Stimulated activated CD4-positive, alpha-beta T cell treated with anti-CD3 and anti-CD28 coated beads, TNF-alpha, amount 100 ng/mL, for 4 hours (primary cell): Measurements from ENCODE around the gene FOXO6.

Experiments used
- DNase-seq, 3 experiments: peaks; one replicate each; pipeline ENCODE4 v3.0.0-alpha.2; 2020; ENCODE audit warnings: low read depth in 3 of 3

The FOXO6 gene

DNA sequence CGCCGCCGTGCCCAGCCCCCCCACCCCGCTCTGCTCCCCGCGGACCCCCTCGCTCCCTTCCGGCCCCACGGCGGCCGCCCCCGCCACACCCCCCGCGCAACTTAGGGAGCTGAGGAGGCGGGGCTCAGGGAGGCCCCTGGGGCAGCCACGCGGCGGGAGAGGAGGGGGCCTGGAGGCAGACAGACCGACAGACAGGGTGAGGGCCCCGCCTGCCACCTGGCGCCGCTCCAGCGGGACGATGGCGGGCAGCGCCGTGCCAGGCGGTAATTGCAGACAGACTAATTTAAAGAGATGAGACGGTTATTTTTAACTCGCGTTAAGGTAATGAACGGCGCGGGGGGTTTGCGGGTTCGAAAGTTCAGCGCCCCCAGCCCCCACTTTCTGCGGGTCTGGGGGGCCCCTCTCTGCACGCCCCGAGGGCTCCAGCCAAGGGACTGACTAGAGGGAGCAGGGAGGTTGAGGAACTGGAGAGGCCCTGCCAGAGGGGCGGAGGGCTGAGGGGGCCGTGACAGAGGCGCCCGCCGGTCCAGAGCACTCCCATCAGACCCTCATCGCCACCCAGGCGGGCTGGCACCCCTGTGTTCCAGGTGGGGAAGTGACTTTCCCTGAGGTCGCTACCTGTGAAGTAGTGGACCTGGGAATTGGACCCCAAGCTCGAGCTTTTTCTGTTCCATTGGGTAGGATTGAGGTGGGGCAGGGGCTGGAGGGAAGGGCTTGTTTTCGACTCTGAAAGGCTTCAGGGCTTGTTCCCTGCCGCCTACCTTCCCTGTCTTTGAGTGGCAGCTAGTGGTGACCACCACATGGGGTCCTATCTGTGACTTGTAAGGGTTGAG, 5.4 kb downstream of the FOXO6 start:
- peak in 1 of 3 experiments; percentile 23 for DNase-seq

DNA sequence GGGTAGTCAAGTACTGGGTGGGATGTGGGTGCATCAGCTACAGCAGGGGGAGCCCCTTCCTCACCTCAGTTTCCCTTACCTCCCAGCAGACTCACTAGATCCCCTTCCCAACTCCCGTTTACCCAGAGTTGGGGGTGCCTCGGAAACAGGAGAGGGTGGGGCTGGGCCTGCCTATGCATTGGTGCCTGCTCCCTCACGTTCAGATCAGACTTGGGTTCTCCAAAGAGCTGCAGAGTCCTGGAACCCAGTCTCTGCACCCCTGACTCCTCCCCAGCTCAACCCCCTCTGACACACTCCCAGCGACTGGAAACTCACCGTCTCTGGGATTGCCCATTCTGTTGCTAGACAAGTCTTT, 6.0 kb downstream of the FOXO6 start:
- DNase-seq = no peak

DNA sequence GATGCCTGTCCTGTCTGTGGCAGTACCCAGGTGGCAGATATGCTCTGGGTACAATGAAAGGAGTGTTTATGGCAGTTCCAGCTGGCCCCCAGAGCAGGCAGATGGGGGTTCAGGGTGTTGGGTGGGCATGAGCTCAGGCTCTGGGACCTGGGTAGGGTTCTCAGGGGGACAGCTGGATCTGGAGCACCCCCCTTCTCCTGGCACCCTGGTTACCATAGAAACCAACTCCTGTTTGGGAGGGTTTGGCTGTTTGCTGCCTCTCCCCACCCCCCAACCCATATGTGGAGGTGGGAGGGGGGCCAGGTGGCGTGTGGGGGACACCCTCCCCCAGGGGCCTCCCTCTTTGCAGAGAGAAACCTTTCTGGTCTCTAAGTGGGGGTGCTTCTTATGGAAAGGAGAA, 7.1 kb downstream of the FOXO6 start:
- no peak for DNase-seq

GRCh38 chr1:41368801-41369200, 7.6 kb downstream of the FOXO6 start:
- DNase-seq = no peak

- DNase-seq = no peak
These were observed 8.3 kb downstream of the FOXO6 start for GRCh38 chr1:41369531-41369930.

DNA sequence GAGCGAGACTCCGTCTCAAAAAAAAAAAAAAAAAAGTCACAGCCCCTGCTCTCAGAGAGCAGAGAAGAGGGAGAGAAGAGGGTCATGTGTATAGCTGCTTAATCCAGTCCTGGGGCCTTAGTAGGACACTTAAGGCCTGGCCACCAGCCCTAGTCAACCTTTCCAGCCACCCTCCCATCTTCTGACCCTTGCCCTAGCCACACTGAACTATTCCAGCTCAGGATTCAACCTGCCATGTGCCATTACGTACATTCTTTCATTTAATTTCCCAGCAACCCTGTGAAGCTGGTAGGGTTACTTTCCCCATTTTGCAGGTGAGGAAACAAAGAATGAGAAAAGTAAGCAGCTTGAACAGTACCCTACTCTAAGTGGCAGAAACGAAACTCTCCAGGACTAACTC, 9.0 kb downstream of the FOXO6 start:
- no peak for DNase-seq

GRCh38 chr1:41370756-41371420, 9.7 kb downstream of the FOXO6 start:
- no peak for DNase-seq

DNA sequence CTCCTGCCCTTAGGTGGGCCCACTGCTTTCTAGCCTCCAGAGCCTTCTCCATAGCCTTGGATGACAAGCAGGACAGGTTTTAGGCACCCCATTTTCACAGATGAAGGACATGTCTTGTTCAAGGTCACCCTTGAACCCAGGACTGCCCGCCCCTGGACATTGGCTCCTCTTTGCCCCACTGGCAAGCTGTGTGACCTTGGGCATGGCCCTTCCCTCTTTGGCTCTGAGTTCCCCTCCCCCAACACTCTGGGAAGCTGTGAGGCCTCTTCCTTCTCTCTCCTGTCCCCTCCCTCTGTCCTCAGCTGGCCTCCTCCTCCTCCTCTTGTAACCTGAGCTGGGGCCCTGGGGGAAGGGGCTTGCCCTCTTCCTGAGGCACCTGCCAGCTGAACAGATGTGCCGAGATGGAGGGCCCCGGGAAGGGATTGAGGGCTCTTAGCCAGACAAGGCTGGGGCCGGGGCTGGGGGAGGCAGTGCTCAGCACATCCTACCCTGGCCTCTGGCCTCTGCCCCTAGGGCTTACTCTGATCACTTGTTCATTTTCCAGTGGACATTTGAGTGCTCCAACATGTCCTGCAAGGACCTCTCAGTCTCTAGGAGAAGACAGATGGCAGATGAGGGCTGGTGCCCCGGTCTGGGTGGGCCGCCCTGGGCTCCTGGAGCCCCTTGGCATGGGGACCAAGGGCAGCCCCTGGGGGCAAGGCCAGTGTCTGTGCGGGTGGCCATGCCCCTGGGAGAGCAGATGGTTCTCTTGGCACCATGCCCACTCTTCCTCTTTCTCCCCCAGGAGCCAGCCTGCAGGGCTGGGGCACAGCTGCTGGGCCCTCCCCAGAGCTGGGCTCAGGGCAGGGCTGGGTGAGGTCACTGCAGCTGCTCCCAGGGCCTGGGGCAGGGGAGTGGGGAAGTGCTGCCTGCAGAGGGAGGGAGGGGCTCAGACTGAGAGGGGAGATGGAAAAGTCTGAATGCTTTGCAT, 10.7 kb downstream of the FOXO6 start:
- DNase-seq = no peak

GRCh38 chr1:41372600-41372993, 11.4 kb downstream of the FOXO6 start:
- no peak for DNase-seq

- DNase-seq = no peak
These were observed 12.1 kb downstream of the FOXO6 start for GRCh38 chr1:41373373-41373772.

- no peak for DNase-seq
These were observed 13.5 kb downstream of the FOXO6 start for GRCh38 chr1:41374711-41375110.

- DNase-seq = no peak
These were observed 16.2 kb downstream of the FOXO6 start for GRCh38 chr1:41377397-41377796.

GRCh38 chr1:41378222-41378621, 17.0 kb downstream of the FOXO6 start:
- DNase-seq = no peak

- no peak for DNase-seq
These were observed 17.9 kb downstream of the FOXO6 start for GRCh38 chr1:41378999-41379737.

- no peak for DNase-seq
These were observed 18.5 kb downstream of the FOXO6 start for GRCh38 chr1:41379738-41380130.

DNA sequence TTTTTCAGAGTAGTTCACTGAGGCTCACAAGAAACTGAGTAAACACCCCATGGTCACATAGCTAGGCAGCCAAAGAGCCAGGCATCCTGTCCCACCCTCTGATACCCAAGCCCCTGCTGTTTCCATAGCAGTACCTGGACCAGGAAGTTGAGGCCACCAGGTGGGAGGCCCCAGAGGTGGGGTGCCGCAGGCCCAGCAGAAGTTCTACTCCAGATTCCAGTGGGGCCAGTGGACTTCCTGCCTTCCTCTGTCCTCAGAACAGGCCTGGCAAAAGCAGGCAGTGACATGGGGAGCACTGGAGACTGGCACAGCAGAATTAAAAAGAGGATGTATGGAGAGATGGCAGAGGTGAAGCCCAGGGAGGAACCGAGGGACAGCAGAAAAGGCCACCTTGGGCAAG, 19.0 kb downstream of the FOXO6 start:
- DNase-seq = no peak

GRCh38 chr1:41380979-41381691, 19.9 kb downstream of the FOXO6 start:
- no peak for DNase-seq

GRCh38 chr1:41381692-41382479, 20.7 kb downstream of the FOXO6 start:
- DNase-seq = peak in 1 of 3 experiments; percentile 28

- no peak for DNase-seq
These were observed 21.4 kb downstream of the FOXO6 start for GRCh38 chr1:41382480-41383090.
